KBM-7 (cell line): ENCODE data around the gene ADAM10.

ENCODE experiments used
- DNase-seq: peaks from one replicate; pipeline ENCODE4 v3.0.0-alpha.2; 2015
- in situ Hi-C: fragments of 300-500 bp; cut with MboI; formaldehyde crosslinking; loops from 2 replicates; pipeline ENCODE4 v1.14.3; 2020; ENCODE audit warnings: low sequenced_read_pairs, low pct_unique_long_range_greater_than_20kb, mixed read lengths

The ADAM10 gene

DNA sequence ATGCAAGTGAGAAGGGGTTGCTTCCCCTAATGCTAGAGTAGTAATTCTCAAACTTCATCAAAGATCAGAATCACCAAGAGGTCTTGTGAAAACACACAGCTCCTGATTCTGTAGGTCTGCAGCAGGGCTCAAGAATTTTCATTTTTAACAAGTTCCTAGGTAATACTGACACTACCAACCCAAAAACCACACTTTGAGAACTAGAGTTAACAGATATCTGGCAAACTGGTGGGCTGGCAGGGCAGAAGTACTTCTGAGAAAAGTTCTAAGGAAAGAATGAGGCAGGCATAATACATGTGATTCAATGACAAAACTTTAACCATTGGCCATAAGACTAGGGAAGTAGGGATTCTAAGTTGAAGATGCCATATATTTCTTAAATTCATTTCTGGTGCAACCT is 12.8 kb upstream of the ADAM10 start:
- in situ Hi-C loops, result loop anchor here (25.0 kb wide), 1 partner anchor 525 kb away; no protein-coding TSS in a partner anchor
- DNase-seq, result no peak

DNA sequence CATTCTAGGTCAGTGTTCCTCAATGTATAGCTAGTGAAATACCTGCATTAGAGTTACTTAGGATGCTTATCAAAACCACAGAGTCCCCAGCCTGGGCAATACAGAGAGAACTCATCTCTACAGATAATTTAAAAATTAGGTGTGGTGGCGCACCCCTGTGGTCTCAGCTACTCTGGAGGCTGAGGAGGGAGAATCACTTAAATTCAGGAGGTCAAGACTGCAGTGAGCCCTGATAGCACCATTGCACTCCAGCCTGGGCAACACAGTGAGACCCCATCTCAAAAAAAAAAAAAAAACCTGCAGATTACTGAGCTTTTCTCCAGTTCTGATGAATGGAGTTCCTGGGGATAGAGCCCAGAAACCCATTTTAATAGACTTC is 11.5 kb upstream of the ADAM10 start:
- in situ Hi-C loops, result loop anchor here (25.0 kb wide), 1 partner anchor 524 kb away; no protein-coding TSS in a partner anchor

GRCh38 chr15:58760385-58761009 is 11.0 kb upstream of the ADAM10 start:
- peak; percentile 60 for DNase-seq
- in situ Hi-C loops, result loop anchor here (25.0 kb wide), 1 partner anchor 523 kb away; no protein-coding TSS in a partner anchor

More for the DNA sequence above, 11.5 kb upstream of the ADAM10 start:
- peak; percentile 38 for DNase-seq

DNA sequence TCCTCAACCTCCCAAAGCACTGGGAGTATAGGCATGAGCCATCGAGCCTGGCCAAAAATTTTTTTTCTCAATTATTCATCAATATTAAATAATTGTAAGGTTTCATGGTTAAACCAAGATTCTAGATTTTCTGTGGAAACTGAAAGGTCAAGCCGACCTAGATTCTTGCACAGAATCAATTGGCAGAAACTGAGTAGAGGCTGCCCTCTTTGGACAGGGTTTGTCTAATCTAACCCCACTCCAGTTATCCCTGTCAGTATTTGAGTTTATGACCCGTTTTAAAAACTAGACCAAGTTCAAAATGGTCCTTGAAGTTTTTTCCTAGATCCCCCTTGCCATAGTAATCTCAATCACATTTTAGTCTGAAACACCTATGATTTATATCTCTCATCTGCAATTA is 8.6 kb upstream of the ADAM10 start:
- in situ Hi-C loops, result loop anchor here (25.0 kb wide), 1 partner anchor 521 kb away; no protein-coding TSS in a partner anchor
- no peak for DNase-seq

DNA sequence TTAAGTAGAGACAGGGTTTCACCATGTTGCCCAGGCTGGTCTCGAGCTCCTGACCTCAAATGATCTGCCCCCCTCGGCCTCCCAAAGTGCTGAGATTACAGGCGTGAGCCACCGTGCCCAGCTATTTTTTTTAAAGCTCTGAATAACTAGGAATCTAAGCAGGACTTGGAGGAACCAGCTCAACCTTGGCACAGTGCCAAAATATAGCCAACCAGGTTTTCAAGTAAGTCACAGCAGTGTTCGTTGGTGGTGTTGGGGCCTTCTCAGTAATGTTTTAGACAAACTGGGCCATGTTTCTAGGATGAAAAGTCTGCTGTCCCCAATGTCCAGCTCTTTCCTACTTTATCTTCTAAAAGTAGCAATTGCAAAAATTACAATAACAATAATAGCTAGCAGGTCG is 6.4 kb upstream of the ADAM10 start:
- in situ Hi-C loops, result loop anchor here (25.0 kb wide), 1 partner anchor 519 kb away; no protein-coding TSS in a partner anchor
- DNase-seq, result no peak

DNA sequence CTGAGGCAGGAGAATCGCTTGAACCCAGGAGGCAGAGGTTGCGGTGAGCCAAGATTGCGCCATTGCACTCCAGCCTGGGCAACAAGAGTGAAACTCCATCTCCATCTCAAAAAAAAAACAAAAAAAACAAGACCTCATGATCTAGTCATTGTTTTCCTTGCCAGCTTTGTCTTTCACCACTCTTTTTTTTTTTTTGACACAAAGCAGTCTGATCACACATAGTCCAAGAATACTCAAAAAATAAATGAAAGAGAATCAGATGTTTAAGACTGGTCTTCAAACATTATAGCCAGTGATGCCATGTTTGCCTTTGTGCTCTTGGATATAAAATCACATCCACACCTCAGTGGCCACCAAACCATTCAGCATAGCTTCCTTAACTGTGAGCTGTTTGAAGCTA is 5.8 kb upstream of the ADAM10 start:
- DNase-seq, result no peak
- in situ Hi-C loops, result loop anchor here (25.0 kb wide), 1 partner anchor 518 kb away; no protein-coding TSS in a partner anchor

GRCh38 chr15:58752716-58753115 is 3.2 kb upstream of the ADAM10 start:
- DNase-seq, result no peak
- in situ Hi-C loops, result loop anchor here (25.0 kb wide), 1 partner anchor 515 kb away; no protein-coding TSS in a partner anchor

- in situ Hi-C loops, result no loop called here
- DNase-seq, result peak; percentile 58
These were observed 515 bp downstream of the ADAM10 start for GRCh38 chr15:58748852-58749531.

- DNase-seq, result no peak
- in situ Hi-C loops, result no loop called here
These were observed 1.3 kb downstream of the ADAM10 start for GRCh38 chr15:58748040-58748851.

DNA sequence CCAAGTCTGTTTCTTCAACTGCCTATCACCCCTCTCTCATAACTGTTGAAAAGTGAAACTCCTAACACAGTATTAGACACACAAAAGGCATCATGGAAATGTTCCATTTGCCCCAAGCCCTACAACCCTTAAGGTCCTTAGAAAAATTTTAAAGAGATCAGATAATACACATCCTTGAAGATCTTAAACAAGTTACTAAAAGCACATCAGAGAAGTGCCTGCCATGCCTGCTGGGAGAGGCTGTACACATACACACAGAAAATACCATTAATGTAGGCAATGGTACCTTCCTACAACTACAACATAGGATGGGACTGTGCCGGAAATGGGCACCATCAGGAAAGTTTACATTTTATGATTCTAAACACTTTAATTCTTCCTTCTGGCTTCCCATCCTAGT is 3.3 kb downstream of the ADAM10 start:
- no peak for DNase-seq
- in situ Hi-C loops, result no loop called here

GRCh38 chr15:58742819-58743502 is 6.5 kb downstream of the ADAM10 start:
- in situ Hi-C loops, result no loop called here
- DNase-seq, result no peak

DNA sequence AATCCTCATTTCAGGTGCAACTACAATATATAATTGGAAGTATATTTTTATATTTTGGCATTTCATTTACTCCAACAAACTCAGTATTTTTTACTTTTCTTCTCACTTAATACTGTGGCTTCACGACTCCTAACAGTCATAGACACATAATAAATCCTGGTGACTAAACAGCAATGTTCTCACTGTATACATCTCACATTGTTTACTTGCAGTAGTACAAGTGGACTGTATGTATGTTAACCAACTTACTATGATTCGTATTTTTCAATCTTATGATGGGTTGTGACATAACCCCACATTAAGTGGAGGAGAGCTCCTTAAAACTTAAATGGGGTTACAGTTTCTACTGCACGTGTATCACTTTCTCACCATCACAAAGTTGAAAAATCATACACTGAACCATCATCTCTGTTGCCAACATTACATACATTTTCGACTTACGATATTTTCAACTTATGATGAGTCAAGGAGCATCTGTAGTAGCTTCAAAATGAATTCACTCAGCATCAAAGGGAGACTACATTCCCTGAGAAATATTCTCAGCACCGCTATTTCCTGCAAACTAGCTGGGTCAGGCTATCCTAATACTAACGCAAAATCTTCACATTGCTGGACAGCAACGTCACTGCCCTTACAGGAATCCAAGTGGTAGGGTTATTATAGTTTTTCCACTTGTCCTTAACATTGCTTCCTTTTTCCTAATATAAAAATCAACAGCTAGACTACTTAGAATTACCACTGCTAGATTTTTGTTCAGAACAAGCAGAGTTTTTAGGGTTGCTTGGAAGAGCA is 7.3 kb downstream of the ADAM10 start:
- in situ Hi-C loops, result no loop called here
- no peak for DNase-seq

GRCh38 chr15:58741032-58741431 is 8.5 kb downstream of the ADAM10 start:
- in situ Hi-C loops, result no loop called here
- DNase-seq, result no peak

DNA sequence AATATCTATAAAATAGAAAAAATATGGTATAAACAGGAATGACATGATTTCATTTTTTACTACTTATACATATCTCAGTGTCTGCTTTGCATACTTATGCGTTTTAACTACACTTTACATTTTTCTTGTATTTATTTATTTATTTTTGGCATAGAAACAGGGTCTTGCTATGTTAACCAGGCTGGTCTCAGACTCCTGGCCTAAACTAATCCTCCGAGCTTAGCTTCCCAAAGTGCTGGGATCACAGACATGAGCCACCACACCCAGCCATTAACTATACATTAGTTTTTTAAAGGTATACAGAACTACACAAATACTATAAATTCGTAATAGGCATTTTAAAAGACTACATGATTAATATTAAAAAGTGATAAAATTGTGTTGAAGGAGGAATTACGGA is 9.1 kb downstream of the ADAM10 start:
- no peak for DNase-seq
- in situ Hi-C loops, result no loop called here

GRCh38 chr15:58738046-58738707 is 11.3 kb downstream of the ADAM10 start:
- no peak for DNase-seq

GRCh38 chr15:58737298-58737697 is 12.2 kb downstream of the ADAM10 start:
- in situ Hi-C loops, result no loop called here
- DNase-seq, result no peak

More at GRCh38 chr15:58738046-58738707, 11.3 kb downstream of the ADAM10 start:
- in situ Hi-C loops, result no loop called here

DNA sequence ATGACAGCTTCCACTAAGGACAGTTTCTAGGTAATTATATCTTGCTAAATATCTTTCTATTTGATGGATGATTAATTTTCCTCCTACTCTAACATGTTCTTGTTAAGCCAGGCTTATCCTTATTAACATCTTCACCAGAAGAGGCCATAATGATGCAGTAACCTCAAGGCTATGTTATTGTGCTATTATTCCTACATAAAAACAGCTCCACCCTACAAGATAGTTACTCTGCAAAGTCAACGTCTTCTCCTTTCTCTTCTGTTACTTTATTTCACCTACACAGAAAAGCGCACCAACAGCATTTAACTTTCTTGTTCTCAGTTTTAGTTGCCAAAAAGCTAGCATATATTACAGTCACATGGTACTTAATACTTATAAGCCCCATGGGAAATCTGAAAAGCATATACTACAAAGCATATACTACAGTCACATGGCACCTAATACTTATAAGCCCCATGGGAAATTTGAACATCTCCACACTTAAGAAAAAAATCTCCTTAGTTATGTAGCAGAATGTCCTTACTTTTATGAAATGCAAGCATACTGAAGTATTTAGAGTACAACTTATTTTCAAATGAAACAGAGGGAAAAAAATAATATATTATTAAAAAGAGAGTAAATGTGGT is 13.4 kb downstream of the ADAM10 start:
- in situ Hi-C loops, result no loop called here
- no peak for DNase-seq

DNA sequence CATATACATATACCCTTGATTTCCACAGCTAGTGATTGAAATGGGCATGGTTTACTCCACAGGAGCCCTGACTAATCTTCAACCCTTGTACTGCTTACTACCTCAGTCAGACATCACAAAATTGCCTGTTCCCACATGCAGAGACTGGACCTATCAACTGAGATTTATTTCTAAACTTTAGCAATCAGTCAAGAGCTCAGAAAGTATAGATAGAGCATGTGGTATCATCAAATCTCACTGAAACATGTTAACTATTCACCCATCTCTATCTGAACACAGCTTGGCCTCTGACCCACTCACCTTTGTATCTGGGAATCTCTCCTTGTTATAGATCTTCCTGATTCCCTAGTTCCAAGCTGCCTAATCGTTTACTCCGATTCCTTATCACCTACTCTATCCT is 14.6 kb downstream of the ADAM10 start:
- in situ Hi-C loops, result no loop called here
- no peak for DNase-seq
